H1 (cell line): ENCODE data around the gene LCN6.

Experiments used
- CHD2 ChIP-seq: IDR thresholded peaks from 2 replicates; pipeline ENCODE4 v1.6.1; 2012; ENCODE audit warnings: low read length, improper control_type of control experiment
- CTCF ChIP-seq, 3 experiments: IDR thresholded peaks; 1 replicate in 2 of 3; 2 replicates in 1 of 3; pipeline versions ENCODE4 v1.5.1 to v1.6.1; 2011; ENCODE audit warnings: low read length in 3 of 3, mild to moderate bottlenecking in 3 of 3, inconsistent platforms in 2 of 3, low read depth in 1 of 3, moderate library complexity in 1 of 3; ENCODE audit not compliant: insufficient read depth in 1 of 3; ENCODE audit errors: control extremely low read depth in 1 of 3
- EZH2 ChIP-seq: fragments of 200-600 bp; sonication (generic); IDR thresholded peaks from 2 replicates; pipeline ENCODE4 v1.7.1; 2012; ENCODE audit warnings: low read depth, mild to moderate bottlenecking, moderate library complexity, low read length, inconsistent platforms; ENCODE audit not compliant: severe bottlenecking
- HDAC2 ChIP-seq, 2 experiments: fragments of 300-600 bp in 1 of 2; sonication (generic) in 1 of 2; IDR thresholded peaks; 2 replicates each; pipeline ENCODE4 v1.6.1; 2011 to 2012; ENCODE audit warnings: low read depth in 2 of 2, low read length in 2 of 2, mild to moderate bottlenecking in 2 of 2, moderate library complexity in 2 of 2, borderline replicate concordance in 1 of 2, inconsistent platforms in 1 of 2
- JUND ChIP-seq: IDR thresholded peaks from 2 replicates; pipeline ENCODE4 v1.6.1; 2011; ENCODE audit warnings: mild to moderate bottlenecking, improper control_type of control experiment, low read length
- MAFK ChIP-seq: IDR thresholded peaks from 2 replicates; pipeline ENCODE4 v1.6.1; 2012; ENCODE audit warnings: low read depth, mild to moderate bottlenecking, improper control_type of control experiment, low read length
- POLR2A ChIP-seq, 2 experiments: IDR thresholded peaks; 1 replicate in 1 of 2; 2 replicates in 1 of 2; pipeline ENCODE4 v1.6.1; 2011; ENCODE audit warnings: low read depth in 2 of 2, low read length in 2 of 2, mild to moderate bottlenecking in 2 of 2; ENCODE audit errors: control extremely low read depth in 1 of 2
- POLR2AphosphoS5 ChIP-seq: IDR thresholded peaks from 2 replicates; pipeline ENCODE4 v1.6.1; 2011; ENCODE audit warnings: low read depth, low read length
- RAD21 ChIP-seq, 2 experiments: IDR thresholded peaks in 1 of 2; conservative IDR thresholded peaks in 1 of 2; 2 replicates each; pipeline ENCODE4 v1.6.1; 2011; ENCODE audit warnings: low read depth in 2 of 2, low read length in 2 of 2, improper control_type of control experiment in 1 of 2, inconsistent platforms in 1 of 2, mild to moderate bottlenecking in 1 of 2, moderate library complexity in 1 of 2
- SP1 ChIP-seq: IDR thresholded peaks from 2 replicates; pipeline ENCODE4 v1.6.1; 2011; ENCODE audit warnings: low read depth, low read length
- SRF ChIP-seq: IDR thresholded peaks from 2 replicates; pipeline ENCODE4 v1.6.1; 2011; ENCODE audit warnings: mild to moderate bottlenecking, low read depth, low read length, moderate library complexity
- TAF1 ChIP-seq: IDR thresholded peaks from 2 replicates; pipeline ENCODE4 v1.6.1; 2011; ENCODE audit warnings: mild to moderate bottlenecking, low read depth, low read length
- TEAD4 ChIP-seq: IDR thresholded peaks from 2 replicates; pipeline ENCODE4 v1.6.1; 2012; ENCODE audit warnings: low read depth, low read length, inconsistent platforms, mixed read lengths

DNA sequence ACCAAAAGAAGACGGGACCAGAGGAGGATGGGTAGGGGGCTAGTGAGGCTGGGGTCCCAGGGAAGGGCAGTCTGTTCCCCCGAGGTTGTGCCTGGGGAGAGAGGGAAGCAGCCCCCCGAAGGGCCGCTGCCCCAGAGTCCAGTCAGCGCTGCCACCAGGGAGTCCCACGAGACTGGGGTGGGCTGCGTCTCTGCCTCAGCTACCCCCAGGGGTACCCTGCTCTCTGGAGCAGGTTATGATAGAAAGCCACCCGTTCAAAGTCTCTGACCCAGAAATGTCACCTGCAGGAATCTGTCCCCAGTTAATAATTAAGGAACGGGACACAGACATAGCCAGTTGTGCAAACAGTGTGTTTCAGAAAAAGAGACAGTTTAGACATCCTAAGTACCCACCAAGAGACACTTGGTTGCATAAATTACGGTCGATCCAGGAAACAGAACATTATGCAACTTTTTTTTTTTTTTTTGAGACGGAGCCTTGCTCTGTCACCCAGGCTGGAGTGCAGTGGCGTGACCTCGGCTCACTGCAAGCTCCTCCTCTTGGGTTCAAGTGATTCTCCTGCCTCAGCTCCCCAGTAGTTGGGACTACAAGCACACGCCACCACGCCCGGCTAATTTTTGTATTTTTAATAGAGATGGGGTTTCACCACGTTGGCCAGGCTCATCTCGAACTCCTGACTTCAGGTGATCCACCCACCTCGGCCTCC, 50.4 kb downstream of the LCN6 start:
- TF ChIP-seq MAFK (no peak), TEAD4 (no peak), POLR2A (IDR thresholded peaks at IDR 0.05; ENCODE audit: control extremely low read depth in 1 of 2, low read depth in 2 of 2, low read length in 2 of 2) (no peak), POLR2AphosphoS5 (no peak), CTCF (IDR thresholded peaks at IDR 0.05; ENCODE audit: control extremely low read depth in 1 of 3, insufficient read depth in 1 of 3, low read depth in 1 of 3, low read length in 3 of 3) (no peak), RAD21 (IDR thresholded peaks at IDR 0.05 in 1 of 2, conservative IDR thresholded peaks at IDR 0.05 in 1 of 2; ENCODE audit: low read depth in 2 of 2, low read length in 2 of 2) (no peak), HDAC2 (IDR thresholded peaks at IDR 0.05; ENCODE audit: borderline replicate concordance in 1 of 2, low read depth in 2 of 2, low read length in 2 of 2) (no peak), CHD2 (no peak), TAF1 (no peak), JUND (no peak), SP1 (no peak), SRF (no peak), EZH2 (no peak)
